Esophagus squamous epithelium (tissue), 5 donors: Measurements from ENCODE around the gene FNDC1. TPM values are rescaled to one million over a fixed set of nuclear protein-coding genes. Genes with fewer than 3 reads are reported as not detected.

Source experiments
- DNase-seq: peaks from one replicate; lab custom pipeline; 2025; lab: John Stamatoyannopoulos, UW
- H3K27ac ChIP-seq, 4 donors: fragments of 200-600 bp; sonication (generic); one replicate each; pipeline ENCODE4 v1.5.1; 2016 to 2019; ENCODE audit warnings: mild to moderate bottlenecking in 1 of 4
- H3K27me3 ChIP-seq, 4 donors: fragments of 200-600 bp; sonication (generic); 1 replicate in 3 of 4; 2 replicates in 1 of 4; pipeline versions ENCODE4 v1.5.1 to v1.6.0; 2017 to 2021; ENCODE audit warnings: antibody characterized with exemption in 1 of 4
- H3K36me3 ChIP-seq, 3 donors: fragments of 200-600 bp; sonication (generic); one replicate each; pipeline ENCODE4 v1.5.1; 2016 to 2019
- H3K4me1 ChIP-seq, 3 donors: fragments of 200-600 bp; sonication (generic); one replicate each; pipeline ENCODE4 v1.5.1; 2017 to 2019
- H3K4me3 ChIP-seq, 4 donors: fragments of 200-600 bp; sonication (generic); 1 replicate in 3 of 4; 2 replicates in 1 of 4; pipeline ENCODE4 v1.5.1; 2016 to 2019; ENCODE audit warnings: mild to moderate bottlenecking in 2 of 4, moderate library complexity in 1 of 4
- H3K9me3 ChIP-seq, 3 donors: fragments of 200-600 bp; sonication (generic); one replicate each; pipeline ENCODE4 v1.5.1; 2016 to 2019
- CTCF ChIP-seq, 6 experiments: fragments of 450-650 bp in 4 of 6; fragments of 200-600 bp in 2 of 6; sonication (generic) in 2 of 6; IDR thresholded peaks; one replicate each; pipeline ENCODE4 v1.5.1; 2016 to 2019; ENCODE audit warnings: antibody characterized with exemption in 6 of 6, mild to moderate bottlenecking in 4 of 6, moderate library complexity in 4 of 6
- POLR2A ChIP-seq, 4 donors: fragments of 450-650 bp; IDR thresholded peaks; one replicate each; pipeline ENCODE4 v1.6.1; 2017; ENCODE audit warnings: antibody characterized with exemption in 4 of 4, mild to moderate bottlenecking in 4 of 4, moderate library complexity in 3 of 4
- WGBS, 2 donors: methylation state at CpG; one replicate each; pipeline ENCODE4 v1.1.5; 2018; 5-methylcytosine and 5-hydroxymethylcytosine counted together
- intact Hi-C: fragments of 100-400 bp; cut with DNase I; formaldehyde crosslinking; loops from one replicate; pipeline ENCODE4 v1.15.0; 2022
- total RNA-seq, 4 donors: library from RNA; depleted of rRNA; stranded (reverse); fragments of >200 nt; gene quantifications; one replicate each; pipeline ENCODE4 v1.1.0, GENCODE V29; 2016
- donor health status: DM: yes; HTN: yes; CAD: no.

Gene FNDC1
- total RNA-seq, 4 donors from 2014 or later = 0.04 to 0.38 (median 0.06) TPM; not detected in 1

DNA sequence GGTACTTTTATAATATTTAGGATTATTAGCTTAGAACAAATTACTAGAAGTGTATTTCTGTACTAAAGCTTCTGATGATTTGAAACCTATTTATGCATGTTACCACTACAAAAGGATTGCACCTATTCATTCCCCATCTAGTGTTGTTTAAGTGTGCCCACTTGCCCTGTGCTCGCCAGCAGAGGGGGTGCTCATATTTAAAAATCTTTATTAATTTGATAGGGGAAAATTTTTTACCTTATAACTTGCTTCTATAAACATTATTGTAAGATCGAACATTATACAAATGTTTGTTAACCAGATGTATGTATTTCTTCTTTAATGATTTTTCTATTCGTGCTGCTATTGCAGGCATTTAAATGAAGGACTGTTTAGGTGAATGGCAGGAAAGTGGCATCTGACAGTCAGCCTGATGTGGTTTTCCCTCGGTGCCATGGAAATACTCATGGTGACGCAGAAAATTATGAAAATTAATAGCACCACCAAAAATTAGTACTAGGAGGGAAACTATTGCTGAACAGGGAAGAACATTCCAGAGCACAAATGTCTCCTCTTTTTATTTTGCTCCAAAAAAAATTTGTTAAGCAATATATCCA, 44.1 kb upstream of the FNDC1 start:
- Histone ChIP-seq H3K27me3 (peaks cover 0 to 5% (median 0%) of the 10 kb centered on the region in 4 donors), H3K36me3 (no peaks in the 10 kb centered on the region), H3K9me3 (no peaks in the 10 kb centered on the region), H3K4me1 (no peaks in the 10 kb centered on the region), H3K4me3 (no peak overlapping the region), H3K27ac (no peak overlapping the region)
- no peak for DNase-seq
- TF ChIP-seq CTCF (IDR thresholded peaks at IDR 0.05) = peak in 1 of 6 experiments; percentile 12
- TF ChIP-seq POLR2A (IDR thresholded peaks at IDR 0.05) = no peak
- 72 to 84% methylated on average over 5 of the region's 5 CpGs for WGBS, 2 donors
- intact Hi-C loops = no loop called here

GRCh38 chr6:159125951-159126352, 43.2 kb upstream of the FNDC1 start:
- Histone ChIP-seq H3K4me3 (no peak overlapping the region), H3K27ac (no peak overlapping the region), H3K9me3 (no peaks in the 10 kb centered on the region), H3K36me3 (no peaks in the 10 kb centered on the region), H3K4me1 (no peaks in the 10 kb centered on the region), H3K27me3 (peaks cover 0 to 5% (median 0%) of the 10 kb centered on the region in 4 donors)
- TF ChIP-seq POLR2A (IDR thresholded peaks at IDR 0.05) = no peak
- TF ChIP-seq CTCF (IDR thresholded peaks at IDR 0.05) = no peak
- intact Hi-C loops = no loop called here
- no peak for DNase-seq
- WGBS, 2 donors = 72 to 81% methylated on average over 4 of the region's 5 CpGs

GRCh38 chr6:159126590-159126989, 42.6 kb upstream of the FNDC1 start:
- intact Hi-C loops = no loop called here
- Histone ChIP-seq H3K27ac (no peak overlapping the region), H3K27me3 (peaks cover 0 to 5% (median 0%) of the 10 kb centered on the region in 4 donors), H3K4me1 (no peaks in the 10 kb centered on the region), H3K4me3 (no peak overlapping the region), H3K9me3 (no peaks in the 10 kb centered on the region), H3K36me3 (no peaks in the 10 kb centered on the region)
- WGBS, 2 donors = 76 to 77% methylated on average over 4 to 5 of the region's 5 CpGs
- DNase-seq = no peak
- TF ChIP-seq CTCF (IDR thresholded peaks at IDR 0.05) (no peak), POLR2A (IDR thresholded peaks at IDR 0.05) (no peak)

- no peaks in the 10 kb centered on the region for H3K36me3 ChIP-seq
- no peaks in the 10 kb centered on the region for H3K9me3 ChIP-seq
- intact Hi-C loops = no loop called here
- no peak for DNase-seq
- TF ChIP-seq CTCF (IDR thresholded peaks at IDR 0.05) (no peak), POLR2A (IDR thresholded peaks at IDR 0.05) (no peak)
- 84 to 90% methylated on average over 5 to 8 of the region's 12 CpGs for WGBS, 2 donors
- no peak overlapping the region for H3K27ac ChIP-seq
- no peaks in the 10 kb centered on the region for H3K4me1 ChIP-seq
- no peak overlapping the region for H3K4me3 ChIP-seq
- peaks cover 0 to 5% (median 0%) of the 10 kb centered on the region in 4 donors for H3K27me3 ChIP-seq
Measured at GRCh38 chr6:159127701-159128100, 41.5 kb upstream of the FNDC1 start.

GRCh38 chr6:159128978-159129377, 40.2 kb upstream of the FNDC1 start:
- 91 to 100% methylated on average over 1 to 29 of the region's 30 CpGs for WGBS, 2 donors
- TF ChIP-seq CTCF (IDR thresholded peaks at IDR 0.05) = no peak
- TF ChIP-seq POLR2A (IDR thresholded peaks at IDR 0.05) = no peak
- Histone ChIP-seq H3K36me3 (no peaks in the 10 kb centered on the region), H3K9me3 (no peaks in the 10 kb centered on the region), H3K4me3 (no peak overlapping the region), H3K4me1 (no peaks in the 10 kb centered on the region), H3K27me3 (peaks cover 0 to 5% (median 0%) of the 10 kb centered on the region in 4 donors), H3K27ac (no peak overlapping the region)
- intact Hi-C loops = no loop called here
- no peak for DNase-seq
